Measurements from ENCODE around the gene ATP5MC3. TPM values are rescaled to one million over a fixed set of nuclear protein-coding genes. Genes with fewer than 3 reads are reported as not detected.

Gene ATP5MC3
- total RNA-seq, 1 experiment from 2014 or later, result 389 TPM

GRCh38 chr2:175136334-175137215, 44.9 kb downstream of the ATP5MC3 start:
- POLR2A ChIA-PET (ENCODE audit: low non-redundant PET), result no interaction called here
- H3K4me3 ChIP-seq (ENCODE audit: low read depth, low read length, poor library complexity, severe bottlenecking), result no peak overlapping the region
- no peak for TF ChIP-seq EZH2 (IDR thresholded peaks at IDR 0.05; ENCODE audit: borderline replicate concordance, low read depth, low read length, poor library complexity, severe bottlenecking)
- TF ChIP-seq CTCF (conservative IDR thresholded peaks at IDR 0.05; ENCODE audit: low read depth, low read length), result no peak

GRCh38 chr2:175135862-175136261, 45.6 kb downstream of the ATP5MC3 start:
- no TSS peak for BruUV-seq (replicated peaks)
- ChIA-PET CTCF (interaction anchor here (0.7 kb wide), 1 partner anchor 53 kb away, joined by 3 read pairs; no protein-coding TSS in a partner anchor), POLR2A (ENCODE audit: low non-redundant PET) (no interaction called here)
- peak; percentile 31 for DNase-seq (ENCODE audit: low spot score)
- H3K4me1 ChIP-seq (ENCODE audit: insufficient read depth, low read length, poor library complexity, severe bottlenecking), result peaks cover 21% of the 10 kb centered on the region
- no peaks in the 10 kb centered on the region for H3K9me3 ChIP-seq (ENCODE audit: low read depth, low read length, poor library complexity, severe bottlenecking)
- no peaks in the 10 kb centered on the region for H3K36me3 ChIP-seq (ENCODE audit: insufficient read depth, low read length, poor library complexity, severe bottlenecking)
- TF ChIP-seq EZH2 (IDR thresholded peaks at IDR 0.05; ENCODE audit: borderline replicate concordance, low read depth, low read length, poor library complexity, severe bottlenecking) (no peak), CTCF (conservative IDR thresholded peaks at IDR 0.05; ENCODE audit: low read depth, low read length) (no peak)
- intact Hi-C loops (cut with micrococcal nuclease; ENCODE audit: unreplicated experiment), result no loop called here
- no peak overlapping the region for H3K4me3 ChIP-seq (ENCODE audit: low read depth, low read length, poor library complexity, severe bottlenecking)
- no peaks in the 10 kb centered on the region for H3K27me3 ChIP-seq (replicated peaks; ENCODE audit: insufficient read depth, low read depth, low read length, poor library complexity)
- H3K27ac ChIP-seq (ENCODE audit: low read depth, low read length, poor library complexity, severe bottlenecking), result no peak overlapping the region

More at GRCh38 chr2:175136334-175137215, 44.9 kb downstream of the ATP5MC3 start:
- no peak overlapping the region for H3K27ac ChIP-seq (ENCODE audit: low read depth, low read length, poor library complexity, severe bottlenecking)
- no peaks in the 10 kb centered on the region for H3K36me3 ChIP-seq (ENCODE audit: insufficient read depth, low read length, poor library complexity, severe bottlenecking)
- intact Hi-C loops (cut with micrococcal nuclease; ENCODE audit: unreplicated experiment), result no loop called here
- H3K9me3 ChIP-seq (ENCODE audit: low read depth, low read length, poor library complexity, severe bottlenecking), result no peaks in the 10 kb centered on the region
- CTCF ChIA-PET, result interaction anchor here (0.7 kb wide), 1 partner anchor 54 kb away, joined by 3 read pairs; no protein-coding TSS in a partner anchor
- H3K4me1 ChIP-seq (ENCODE audit: insufficient read depth, low read length, poor library complexity, severe bottlenecking), result peaks cover 21% of the 10 kb centered on the region
- no TSS peak for BruUV-seq (replicated peaks)
- no peaks in the 10 kb centered on the region for H3K27me3 ChIP-seq (replicated peaks; ENCODE audit: insufficient read depth, low read depth, low read length, poor library complexity)
- no peak for DNase-seq (ENCODE audit: low spot score)

- DNase-seq (ENCODE audit: low spot score), result no peak
- H3K4me1 ChIP-seq (ENCODE audit: insufficient read depth, low read length, poor library complexity, severe bottlenecking), result peaks cover 21% of the 10 kb centered on the region
- BruUV-seq (replicated peaks), result no TSS peak
- intact Hi-C loops (cut with micrococcal nuclease; ENCODE audit: unreplicated experiment), result no loop called here
- H3K4me3 ChIP-seq (ENCODE audit: low read depth, low read length, poor library complexity, severe bottlenecking), result no peak overlapping the region
- POLR2A ChIA-PET (ENCODE audit: low non-redundant PET), result no interaction called here
- H3K36me3 ChIP-seq (ENCODE audit: insufficient read depth, low read length, poor library complexity, severe bottlenecking), result no peaks in the 10 kb centered on the region
- TF ChIP-seq EZH2 (IDR thresholded peaks at IDR 0.05; ENCODE audit: borderline replicate concordance, low read depth, low read length, poor library complexity, severe bottlenecking) (no peak), CTCF (conservative IDR thresholded peaks at IDR 0.05; ENCODE audit: low read depth, low read length) (0 out of 2 replicates have a peak, but pooled peaks have one; percentile 18)
- CTCF ChIA-PET, result interaction anchor here (0.6 kb wide), 1 partner anchor 19 kb away, joined by 3 read pairs; no protein-coding TSS in a partner anchor
- H3K27ac ChIP-seq (ENCODE audit: low read depth, low read length, poor library complexity, severe bottlenecking), result no peak overlapping the region
- H3K27me3 ChIP-seq (replicated peaks; ENCODE audit: insufficient read depth, low read depth, low read length, poor library complexity), result no peaks in the 10 kb centered on the region
- H3K9me3 ChIP-seq (ENCODE audit: low read depth, low read length, poor library complexity, severe bottlenecking), result no peaks in the 10 kb centered on the region
These were observed 46.3 kb downstream of the ATP5MC3 start for GRCh38 chr2:175135177-175135576.

All from A673 (cell line).